HAP-1 (cell line): Measurements from ENCODE around the gene SIRT7.
A peak's percentile ranks its signal among the peaks of the same experiment; 100 is the strongest.

ENCODE experiments used
- DNase-seq, 2 experiments: peaks; one replicate each; pipeline ENCODE4 v3.0.0-alpha.2; 2016 to 2020; ENCODE audit warnings: low spot score in 2 of 2
- H3K27me3 ChIP-seq: fragments of 250-450 bp; sonication (Bioruptor Pico); 2 replicates; pipeline ENCODE4 v1.5.1; 2020; ENCODE audit warnings: low read depth, mild to moderate bottlenecking, moderate library complexity
- H3K36me3 ChIP-seq: fragments of 250-450 bp; sonication (Bioruptor Pico); replicated peaks from 2 replicates; pipeline ENCODE4 v1.5.1; 2020; ENCODE audit warnings: mild to moderate bottlenecking
- H3K4me1 ChIP-seq: fragments of 250-450 bp; sonication (Bioruptor Pico); 2 replicates; pipeline ENCODE4 v1.5.1; 2020; ENCODE audit warnings: mild to moderate bottlenecking
- H3K4me3 ChIP-seq: fragments of 250-450 bp; sonication (Bioruptor Pico); 2 replicates; pipeline ENCODE4 v1.5.1; 2020; ENCODE audit warnings: mild to moderate bottlenecking, moderate library complexity
- H3K9me3 ChIP-seq: fragments of 250-450 bp; sonication (Bioruptor Pico); 2 replicates; pipeline ENCODE4 v1.5.1; 2020; ENCODE audit warnings: mild to moderate bottlenecking, moderate library complexity
- in situ Hi-C: fragments of 300-500 bp; cut with MboI; formaldehyde crosslinking; loops from 3 replicates; pipeline ENCODE4 v1.14.3; 2020; ENCODE audit warnings: low sequenced_read_pairs, inconsistent platforms, mixed read lengths

Gene SIRT7

DNA sequence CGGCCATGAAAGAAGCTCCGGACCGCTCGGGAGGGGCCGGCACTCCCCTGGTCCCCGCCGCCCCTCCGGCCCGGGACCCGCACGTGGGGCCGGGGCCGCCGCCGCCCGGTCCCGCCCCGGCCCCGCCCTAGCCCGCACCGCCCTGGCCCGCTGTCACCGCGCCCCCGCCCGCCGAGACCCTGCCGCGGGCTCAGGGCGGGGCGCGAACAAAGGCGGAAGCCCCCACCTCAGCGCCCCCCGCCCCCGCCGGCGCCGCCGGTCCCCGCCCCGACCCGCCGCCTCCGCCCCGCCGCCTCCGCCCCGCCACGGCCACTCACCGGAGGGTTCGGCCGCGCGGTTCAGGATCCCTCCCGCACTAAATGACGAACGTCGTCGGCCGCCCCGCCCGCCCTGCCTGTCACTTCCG is 47.0 kb downstream of the SIRT7 start, which contains the start of gene ARHGDIA:
Gene ARHGDIA (minus strand): TSS at position 357 of the 406 bp plus-strand sequence. CDS start 1,407 bp downstream, outside the sequence.
- in situ Hi-C loops = no loop called here
- peak within 1 kb of the TSS; percentile 84 for H3K4me3 ChIP-seq
- H3K4me1 ChIP-seq = peaks cover 14% of the 10 kb centered on the region
- peaks cover 53% of the 10 kb centered on the region for H3K36me3 ChIP-seq
- no peaks in the 10 kb centered on the region for H3K27me3 ChIP-seq
- H3K9me3 ChIP-seq = no peaks in the 10 kb centered on the region
- peak in 1 of 2 experiments; percentile 3 for DNase-seq

DNA sequence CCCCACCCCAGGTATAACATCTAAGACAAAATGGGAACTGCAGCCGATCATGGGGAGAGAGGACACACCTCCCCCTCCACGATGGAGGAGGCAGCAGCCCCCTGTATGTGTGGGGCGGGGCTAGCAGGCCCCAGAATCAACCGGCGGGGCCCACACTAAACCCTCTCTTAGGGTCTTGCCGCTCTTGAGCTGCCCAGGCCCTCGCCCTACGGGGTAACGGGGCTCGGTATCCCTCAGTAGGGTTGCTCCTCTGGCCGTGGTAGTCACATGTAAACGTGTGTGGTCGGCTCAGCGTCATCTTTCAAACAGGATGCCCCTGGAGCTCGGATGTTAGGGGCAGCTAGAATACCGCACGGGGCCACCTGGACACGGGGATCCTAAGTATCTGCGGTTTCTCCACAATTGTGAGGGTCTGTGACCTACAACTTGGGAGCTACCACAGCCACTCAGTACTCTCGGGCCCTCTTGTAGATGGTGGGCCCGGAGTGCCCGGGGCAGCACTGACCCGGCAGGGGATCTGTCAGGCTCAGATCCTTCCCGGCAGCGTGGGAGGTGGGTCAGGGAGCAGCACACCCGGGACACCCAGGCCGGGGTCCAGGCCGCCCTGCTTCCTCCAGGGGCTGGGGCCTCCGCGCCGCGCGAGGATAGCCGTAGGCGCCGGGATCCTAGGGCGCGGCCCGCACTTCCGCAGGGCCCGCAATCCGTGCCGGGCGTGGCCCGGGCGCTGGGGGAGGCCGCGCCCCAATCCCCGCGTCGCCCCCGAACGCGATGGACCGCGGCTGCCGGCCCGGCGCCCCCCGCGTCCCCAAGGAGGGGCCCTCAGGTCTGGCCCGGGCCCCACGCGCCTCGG is 47.6 kb downstream of the SIRT7 start:
- DNase-seq = peak; percentile 27 to 66
- Histone ChIP-seq H3K4me3 (peak overlapping the region; percentile 81), H3K4me1 (peaks cover 14% of the 10 kb centered on the region), H3K36me3 (peaks cover 59% of the 10 kb centered on the region), H3K27me3 (no peaks in the 10 kb centered on the region), H3K9me3 (no peaks in the 10 kb centered on the region)
- in situ Hi-C loops = no loop called here

DNA sequence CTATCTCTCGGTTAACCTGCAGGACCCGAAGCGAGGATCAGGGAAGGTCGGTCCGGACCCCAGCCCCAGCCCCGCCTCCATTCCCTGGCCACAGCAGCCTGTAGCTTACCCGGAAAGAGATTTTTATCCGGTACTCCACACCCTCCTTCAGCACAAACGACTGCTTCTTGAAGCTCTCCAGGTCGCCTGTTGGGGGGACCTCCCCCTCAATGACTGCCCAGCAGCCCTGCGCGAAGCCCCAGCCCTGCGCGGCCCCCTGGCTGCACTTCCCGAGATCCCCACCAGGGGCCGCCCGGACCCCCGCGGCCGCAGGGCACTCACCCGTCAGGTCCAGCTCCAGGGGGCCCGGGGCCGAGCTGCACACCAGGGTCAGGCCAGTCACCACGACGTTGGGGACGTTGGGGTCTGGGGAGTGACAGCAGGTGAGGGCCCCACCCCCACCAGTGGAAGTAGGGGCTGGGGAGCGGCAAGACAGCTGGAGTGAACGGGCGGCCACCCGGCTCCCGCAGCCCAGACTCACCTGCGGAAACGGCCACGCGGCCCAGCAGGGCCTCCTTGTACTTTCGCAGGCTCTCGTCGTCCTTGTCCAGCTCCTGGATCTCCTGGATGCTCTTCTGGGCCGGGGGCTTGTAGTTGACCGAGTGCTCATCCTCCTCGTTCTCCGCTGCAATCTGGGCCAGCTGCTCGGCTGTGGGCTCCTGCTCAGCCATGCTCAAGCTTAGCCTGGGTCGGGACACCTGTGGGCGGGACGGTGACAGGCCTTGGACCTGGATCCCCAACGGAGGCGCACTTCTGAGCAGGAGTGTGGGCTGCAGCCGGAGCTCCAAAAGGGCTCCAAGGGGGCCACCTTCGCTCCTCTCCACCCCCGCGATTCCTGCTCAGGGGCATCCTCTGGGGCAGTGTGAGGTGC is 48.5 kb downstream of the SIRT7 start:
- no peaks in the 10 kb centered on the region for H3K9me3 ChIP-seq
- no peaks in the 10 kb centered on the region for H3K27me3 ChIP-seq
- H3K36me3 ChIP-seq = peaks cover 68% of the 10 kb centered on the region
- peaks cover 14% of the 10 kb centered on the region for H3K4me1 ChIP-seq
- peak overlapping the region; percentile 81 for H3K4me3 ChIP-seq
- in situ Hi-C loops = no loop called here
- DNase-seq = peak in 1 of 2 experiments; percentile 78

DNA sequence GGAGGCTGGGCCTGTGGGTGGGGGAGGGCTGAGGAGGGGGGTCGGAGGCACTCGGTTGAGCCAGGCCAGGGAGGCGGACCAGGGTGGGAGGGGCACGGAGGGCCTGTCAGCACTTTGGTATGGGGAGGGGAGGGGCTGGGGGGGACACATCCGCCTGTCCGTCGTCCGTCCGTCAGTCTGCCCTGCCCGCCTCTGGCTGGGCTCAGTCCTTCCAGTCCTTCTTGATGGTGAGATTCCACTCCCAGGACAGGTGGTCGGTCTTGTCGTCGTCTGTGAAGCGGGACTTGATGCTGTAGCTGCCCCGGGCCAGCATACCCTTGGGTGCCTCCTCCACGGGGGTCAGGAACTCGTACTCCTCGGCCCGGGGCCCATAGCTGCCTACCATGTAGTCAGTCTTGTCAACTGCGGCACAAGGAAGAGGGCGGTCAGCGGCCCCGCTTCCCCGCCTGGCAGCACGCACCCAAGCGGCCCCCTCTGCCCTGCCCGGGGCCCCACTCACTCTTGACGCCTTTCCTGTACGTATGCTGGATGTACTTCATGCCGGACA is 49.2 kb downstream of the SIRT7 start:
- peaks cover 14% of the 10 kb centered on the region for H3K4me1 ChIP-seq
- no peaks in the 10 kb centered on the region for H3K9me3 ChIP-seq
- H3K27me3 ChIP-seq = no peaks in the 10 kb centered on the region
- H3K36me3 ChIP-seq = peaks cover 75% of the 10 kb centered on the region
- in situ Hi-C loops = no loop called here
- H3K4me3 ChIP-seq = no peak overlapping the region
- peak; percentile 12 to 72 for DNase-seq

DNA sequence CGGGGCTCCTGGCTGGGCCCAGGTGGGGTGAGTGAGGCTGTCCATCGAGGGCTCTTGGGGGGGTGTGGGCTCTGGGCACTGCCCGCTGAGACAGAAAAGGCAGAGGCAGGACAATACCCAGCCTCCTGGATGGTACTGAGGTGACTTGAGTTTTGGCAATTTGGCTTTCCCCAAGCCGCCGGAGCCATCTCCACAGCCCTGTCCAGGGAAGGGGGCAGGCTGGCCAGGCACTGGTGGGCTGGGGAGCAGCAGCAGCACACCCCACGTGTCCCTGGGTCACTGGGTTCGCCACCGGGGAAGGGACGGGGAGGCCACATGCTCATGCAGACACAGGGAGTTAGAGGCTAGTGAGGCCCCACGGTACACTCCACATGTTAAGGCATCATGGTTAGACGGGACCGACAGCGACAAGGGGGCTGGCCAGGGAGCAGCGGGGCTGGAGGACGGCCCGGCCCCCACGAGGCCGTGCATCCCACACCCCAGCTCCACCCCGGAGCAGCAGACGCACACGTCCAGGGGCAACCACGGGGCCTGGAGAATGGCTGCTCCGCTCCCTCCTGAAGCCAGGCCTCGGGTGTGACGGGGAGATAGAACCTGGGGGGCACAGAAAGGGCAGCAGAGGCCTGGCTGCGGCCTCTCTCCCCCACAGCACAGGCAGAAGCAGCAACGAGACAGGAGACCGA is 49.8 kb downstream of the SIRT7 start:
- H3K27me3 ChIP-seq = no peaks in the 10 kb centered on the region
- in situ Hi-C loops = no loop called here
- H3K4me3 ChIP-seq = no peak overlapping the region
- DNase-seq = peak in 1 of 2 experiments; percentile 47
- peaks cover 14% of the 10 kb centered on the region for H3K4me1 ChIP-seq
- no peaks in the 10 kb centered on the region for H3K9me3 ChIP-seq
- H3K36me3 ChIP-seq = peaks cover 82% of the 10 kb centered on the region

DNA sequence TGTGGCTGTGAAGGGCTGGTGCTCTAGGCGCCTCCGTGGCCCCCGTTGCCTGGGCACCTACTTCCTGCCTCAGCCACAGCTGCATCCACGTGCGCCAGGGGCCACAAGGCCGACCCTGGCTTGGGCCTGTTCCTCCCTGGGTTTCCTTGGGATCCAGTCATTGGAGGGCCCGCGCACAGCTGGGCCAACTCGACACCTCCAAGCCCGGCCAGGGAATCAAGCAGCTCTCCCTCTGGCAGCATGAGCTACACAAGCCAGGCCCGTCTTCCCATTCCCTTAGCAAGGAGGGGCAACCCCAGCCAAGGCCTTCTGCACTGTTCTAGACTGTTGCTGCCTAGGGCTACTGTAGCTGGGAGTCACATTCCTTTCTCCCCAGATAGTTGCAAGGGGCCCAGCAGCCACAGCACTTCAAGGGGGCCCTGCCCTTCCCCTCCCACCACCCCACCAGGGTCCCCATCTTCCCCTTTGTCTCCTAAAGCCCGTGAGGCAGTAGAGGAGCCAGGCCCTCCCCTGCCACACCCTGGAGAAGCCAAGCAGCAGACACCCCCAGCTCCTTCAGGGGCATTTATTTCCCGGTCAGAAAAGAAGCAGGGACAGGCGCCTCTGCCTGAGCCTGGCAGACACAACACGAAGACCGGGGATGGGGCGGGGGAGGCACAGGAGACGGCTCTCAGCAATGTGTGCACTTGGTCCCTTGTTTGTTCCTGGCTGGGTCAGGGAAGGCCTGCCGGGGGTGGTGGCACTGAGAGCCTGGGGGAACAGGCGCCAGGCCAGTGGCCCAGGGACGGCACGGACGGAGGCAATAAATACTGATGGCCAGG is 50.6 kb downstream of the SIRT7 start:
- H3K27me3 ChIP-seq = no peaks in the 10 kb centered on the region
- no peak overlapping the region for H3K4me3 ChIP-seq
- peak; percentile 38 to 72 for DNase-seq
- peaks cover 17% of the 10 kb centered on the region for H3K4me1 ChIP-seq
- H3K36me3 ChIP-seq = peaks cover 89% of the 10 kb centered on the region
- H3K9me3 ChIP-seq = no peaks in the 10 kb centered on the region
- in situ Hi-C loops = no loop called here

DNA sequence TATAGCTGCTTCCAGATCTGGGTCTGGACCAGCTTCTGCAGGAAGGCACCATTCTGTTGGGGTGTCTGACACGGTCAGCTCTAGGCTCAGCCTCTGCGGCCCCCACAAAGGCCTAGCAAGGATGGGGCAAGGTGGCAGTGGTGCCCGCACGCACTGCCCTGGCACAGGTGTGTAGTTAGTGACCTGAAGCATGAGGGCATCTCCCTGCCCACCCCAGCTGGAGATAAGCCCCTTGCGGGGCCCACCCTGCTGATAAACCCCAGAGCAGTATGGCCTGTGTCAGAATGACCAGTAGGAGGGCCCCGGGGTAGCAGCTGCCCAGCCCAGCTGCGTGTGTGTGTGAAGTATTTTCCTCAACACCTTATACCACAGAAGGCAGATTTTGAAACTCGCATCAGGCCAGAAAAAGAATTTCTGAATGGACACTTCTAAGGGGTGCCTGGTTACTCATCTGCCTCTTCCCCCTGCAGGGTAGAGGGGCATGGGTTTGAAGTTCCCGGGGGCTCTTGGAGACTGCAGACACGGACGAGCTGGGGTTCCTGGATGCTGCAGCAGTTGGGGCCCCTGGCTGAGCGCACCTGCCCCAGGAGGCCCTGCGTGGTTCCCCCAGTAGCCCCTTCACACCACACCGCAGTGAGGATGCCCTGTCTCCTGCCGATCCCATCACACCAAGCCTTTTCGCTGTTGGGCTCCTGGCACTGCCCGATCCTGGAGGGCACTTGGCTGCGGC is 51.4 kb downstream of the SIRT7 start:
- H3K27me3 ChIP-seq = no peaks in the 10 kb centered on the region
- in situ Hi-C loops = no loop called here
- no peak overlapping the region for H3K4me3 ChIP-seq
- DNase-seq = peak in 1 of 2 experiments; percentile 43
- peaks cover 21% of the 10 kb centered on the region for H3K4me1 ChIP-seq
- no peaks in the 10 kb centered on the region for H3K9me3 ChIP-seq
- H3K36me3 ChIP-seq = peaks cover 89% of the 10 kb centered on the region

DNA sequence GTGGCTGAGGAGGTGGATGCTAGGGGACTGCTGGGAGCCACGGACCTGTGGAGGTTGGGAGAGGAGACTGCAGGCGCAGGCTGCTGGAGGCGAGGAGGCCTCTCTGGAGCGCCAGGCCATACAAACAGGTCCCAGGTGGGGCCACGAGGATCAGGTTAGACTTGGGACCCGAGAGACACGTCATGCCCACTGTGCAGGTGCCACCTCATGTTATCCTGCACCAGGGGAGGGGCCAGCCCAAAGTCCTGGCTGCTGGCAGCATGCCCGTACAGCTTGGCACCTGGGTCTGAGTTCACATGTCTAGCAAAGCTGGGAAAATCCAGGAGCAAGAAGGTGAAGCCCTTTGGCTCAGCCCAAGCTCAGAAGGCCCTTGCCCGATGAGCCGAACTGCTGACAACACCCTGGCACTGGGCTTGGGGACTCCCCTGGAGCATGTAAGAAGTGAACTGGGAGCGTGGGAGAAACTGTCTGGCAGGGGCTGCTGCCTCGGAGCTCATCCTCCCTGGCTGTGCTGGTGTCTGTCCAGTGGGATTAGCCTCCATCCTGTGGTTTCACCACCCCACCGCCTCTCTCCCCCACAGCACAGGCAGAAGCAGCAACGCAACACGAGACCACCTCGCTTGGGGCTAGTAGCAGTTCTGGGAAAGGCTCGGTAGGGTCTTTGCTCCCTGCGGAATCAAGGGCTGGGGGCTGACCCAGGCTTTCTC is 52.1 kb downstream of the SIRT7 start:
- peaks cover 87% of the 10 kb centered on the region for H3K36me3 ChIP-seq
- DNase-seq = peak in 1 of 2 experiments; percentile 43

DNA sequence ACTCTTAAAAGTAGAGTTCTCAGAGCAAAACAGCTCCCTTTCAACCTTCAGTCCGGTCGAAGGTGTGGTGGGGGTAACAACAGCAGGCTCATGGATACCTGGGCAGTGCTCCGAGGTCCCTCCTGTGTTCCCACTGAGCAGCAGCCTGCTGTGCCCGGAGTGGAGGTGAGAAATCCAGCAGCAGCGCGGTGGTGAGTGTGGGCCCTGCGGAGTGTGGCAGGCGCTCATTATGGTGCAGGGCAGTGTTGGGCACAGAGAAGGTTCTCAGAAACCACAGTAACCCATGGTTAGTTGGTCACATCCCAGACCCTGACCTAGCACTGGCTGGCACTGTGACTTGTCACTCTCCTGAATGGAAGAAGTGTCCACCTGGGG is 52.6 kb downstream of the SIRT7 start:
- Histone ChIP-seq H3K36me3 (peaks cover 83% of the 10 kb centered on the region), H3K9me3 (no peaks in the 10 kb centered on the region), H3K4me1 (peaks cover 19% of the 10 kb centered on the region), H3K4me3 (no peak overlapping the region), H3K27me3 (no peaks in the 10 kb centered on the region)
- in situ Hi-C loops = no loop called here
- no peak for DNase-seq

More for the DNA sequence above, 52.1 kb downstream of the SIRT7 start:
- H3K9me3 ChIP-seq = no peaks in the 10 kb centered on the region
- no peak overlapping the region for H3K4me3 ChIP-seq
- in situ Hi-C loops = no loop called here
- H3K4me1 ChIP-seq = peaks cover 19% of the 10 kb centered on the region
- H3K27me3 ChIP-seq = no peaks in the 10 kb centered on the region

DNA sequence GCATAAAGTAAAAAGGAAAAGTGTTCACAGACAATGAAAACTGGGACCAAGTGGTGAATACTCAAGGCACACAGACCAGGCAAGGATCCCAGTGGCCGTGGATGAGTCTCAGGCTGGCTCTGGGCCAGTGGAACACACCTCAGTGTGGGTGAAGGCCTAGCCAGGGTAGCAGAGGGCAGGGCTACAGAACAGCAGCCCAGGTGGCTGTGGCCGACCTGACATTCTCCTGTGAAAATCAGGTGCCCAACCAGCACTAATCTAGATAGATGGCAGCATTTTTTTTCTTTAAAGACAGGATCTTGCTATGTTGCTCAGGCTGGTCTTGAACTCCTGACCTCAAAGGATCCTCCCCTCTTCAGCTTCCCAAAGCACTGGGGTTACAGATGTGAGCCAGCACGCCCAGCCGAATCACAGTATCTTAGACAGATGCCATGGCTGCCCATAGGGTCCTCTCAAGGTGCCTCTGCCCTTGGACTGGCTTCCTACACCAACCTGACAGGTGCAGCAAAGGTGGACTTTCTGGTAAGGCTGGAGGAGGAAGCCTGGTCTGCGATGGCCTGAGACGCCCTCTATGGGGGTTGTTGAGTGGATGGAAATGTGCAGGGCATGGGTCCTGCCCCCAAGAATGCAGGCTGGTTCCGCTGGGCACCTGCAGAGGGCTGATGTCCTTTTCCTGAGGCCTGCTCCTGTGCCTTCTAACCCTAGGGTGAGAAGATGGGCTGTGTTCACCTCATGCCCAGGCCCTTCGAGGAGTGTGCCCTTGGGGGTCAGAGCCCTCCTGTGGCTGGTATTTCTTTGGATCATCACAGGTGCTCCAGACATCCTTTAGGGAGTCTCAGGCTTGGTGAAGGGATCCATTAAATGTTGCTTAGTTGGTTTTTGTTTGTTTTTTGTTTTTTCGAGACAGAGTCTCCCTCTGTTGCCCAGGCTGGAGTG is 53.9 kb downstream of the SIRT7 start:
- in situ Hi-C loops = no loop called here
- no peak for DNase-seq
- peaks cover 16% of the 10 kb centered on the region for H3K4me1 ChIP-seq
- H3K36me3 ChIP-seq = peaks cover 80% of the 10 kb centered on the region
- no peaks in the 10 kb centered on the region for H3K27me3 ChIP-seq
- no peak overlapping the region for H3K4me3 ChIP-seq
- no peaks in the 10 kb centered on the region for H3K9me3 ChIP-seq

DNA sequence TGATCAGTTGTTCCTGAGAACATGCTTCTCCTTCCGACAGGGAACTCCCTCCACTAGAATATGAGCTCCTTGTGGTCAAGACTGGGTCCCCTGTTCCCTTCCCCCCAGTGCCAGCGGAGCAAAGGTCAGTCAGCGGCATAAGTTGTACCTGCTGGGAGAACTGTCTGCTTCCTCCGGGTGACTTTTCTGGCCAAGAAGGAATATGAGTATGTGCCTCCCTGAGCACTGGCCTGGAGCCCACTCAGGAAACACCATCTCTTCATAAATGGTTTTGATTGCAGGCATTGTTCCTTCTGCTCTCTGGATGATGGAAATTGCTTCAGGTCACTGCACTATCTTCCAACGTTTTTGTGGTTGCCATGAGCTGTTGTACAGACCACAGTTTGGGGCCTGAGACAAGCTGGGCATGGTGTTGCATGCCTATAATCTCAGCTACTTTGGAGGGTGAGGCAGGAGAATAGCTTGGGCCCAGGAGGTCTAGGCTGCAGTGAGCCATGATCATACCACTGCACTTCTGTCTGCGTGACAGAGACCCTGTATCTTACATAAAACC is 54.8 kb downstream of the SIRT7 start:
- no peak for DNase-seq
- Histone ChIP-seq H3K27me3 (no peaks in the 10 kb centered on the region), H3K4me1 (peaks cover 14% of the 10 kb centered on the region), H3K36me3 (peaks cover 80% of the 10 kb centered on the region), H3K9me3 (no peaks in the 10 kb centered on the region), H3K4me3 (no peak overlapping the region)
- in situ Hi-C loops = no loop called here
